IMR-90 (cell line): ENCODE data around the gene BCL11A. TPM values are rescaled to one million over a fixed set of nuclear protein-coding genes. Genes with fewer than 3 reads are reported as not detected.

Experiments
- ATAC-seq: fragments of 200-7000 bp; cut with Tn5 transposase; 2 replicates; pipeline ENCODE4 v1.9.1; 2020; ENCODE audit warnings: low read depth, mild to moderate bottlenecking, moderate library complexity
- BruUV-seq: library from RNA; stranded (reverse); fragments of 400-500 nt; replicated peaks from 2 replicates; lab custom pipeline; 2021; lab: Mats Ljungman, UMichigan
- CTCF ChIA-PET: fragments of 300-600 bp; formaldehyde crosslinking; extraction: SDS; loops from one replicate; lab custom pipeline; 2021; ENCODE audit warnings: antibody characterized with exemption; lab: Yijun Ruan, JAX
- POLR2A ChIA-PET: fragments of 300-600 bp; sonication (Branson Sonifier 250); formaldehyde crosslinking; loops from one replicate; lab custom pipeline; 2022; ENCODE audit warnings: antibody characterized with exemption; ENCODE audit not compliant: unreplicated experiment; lab: Charles Lee
- DNase-seq: peaks from one replicate; pipeline ENCODE4 v3.0.0; 2013
- H2AFZ ChIP-seq: replicated peaks from 2 replicates; pipeline ENCODE3; 2013; ENCODE audit warnings: low read length, mild to moderate bottlenecking; ENCODE audit not compliant: poor library complexity
- H2AK5ac ChIP-seq: 2 replicates; pipeline ENCODE4 v1.6.1; 2013; ENCODE audit warnings: low read depth, low read length, inconsistent platforms
- H2AK9ac ChIP-seq: replicated peaks from 2 replicates; pipeline ENCODE3; 2013; ENCODE audit warnings: mild to moderate bottlenecking, low read depth, low read length, moderate library complexity; ENCODE audit not compliant: poor library complexity
- H2BK120ac ChIP-seq: 2 replicates; pipeline ENCODE4 v1.6.1; 2013; ENCODE audit warnings: low read depth, low read length, inconsistent platforms
- H2BK15ac ChIP-seq: 3 replicates; pipeline ENCODE4 v1.6.1; 2013; ENCODE audit warnings: low read depth, low read length, inconsistent platforms
- H2BK20ac ChIP-seq: 2 replicates; pipeline ENCODE4 v1.6.1; 2013; ENCODE audit warnings: low read depth, mild to moderate bottlenecking, inconsistent platforms, low read length, moderate library complexity
- H2BK5ac ChIP-seq: 2 replicates; pipeline ENCODE4 v1.6.1; 2013; ENCODE audit warnings: mild to moderate bottlenecking, low read depth, low read length, inconsistent platforms; ENCODE audit not compliant: poor library complexity, severe bottlenecking
- H3K14ac ChIP-seq: replicated peaks from 2 replicates; pipeline ENCODE4 v1.6.1; 2013; ENCODE audit warnings: low read depth, low read length, inconsistent platforms
- H3K18ac ChIP-seq: 2 replicates; pipeline ENCODE4 v1.6.1; 2013; ENCODE audit warnings: low read depth, low read length, control low read depth
- H3K23ac ChIP-seq: 2 replicates; pipeline ENCODE4 v1.6.1; 2013; ENCODE audit warnings: low read depth, low read length, inconsistent platforms
- H3K27ac ChIP-seq: 2 replicates; pipeline ENCODE4 v1.5.1; 2013; ENCODE audit warnings: mild to moderate bottlenecking, control low read depth, low read length; ENCODE audit not compliant: insufficient read depth
- H3K27me3 ChIP-seq: 2 replicates; pipeline ENCODE4 v1.6.1; 2013; ENCODE audit warnings: low read length; ENCODE audit not compliant: control insufficient read depth, insufficient read depth
- H3K36me3 ChIP-seq: 2 replicates; pipeline ENCODE4 v1.6.1; 2013; ENCODE audit warnings: low read length, mixed read lengths; ENCODE audit not compliant: control insufficient read depth, insufficient read depth
- H3K4ac ChIP-seq: 2 replicates; pipeline ENCODE4 v1.6.1; 2013; ENCODE audit warnings: low read depth, low read length, inconsistent platforms
- H3K4me1 ChIP-seq: 2 replicates; pipeline ENCODE4 v1.6.1; 2013; ENCODE audit warnings: low read length, mixed read lengths; ENCODE audit not compliant: control insufficient read depth, insufficient read depth
- H3K4me2 ChIP-seq: 2 replicates; pipeline ENCODE4 v1.6.1; 2013; ENCODE audit warnings: low read depth, mild to moderate bottlenecking, control low read depth, low read length, moderate library complexity
- H3K4me3 ChIP-seq: 2 replicates; pipeline ENCODE4 v1.5.1; 2013; ENCODE audit warnings: low read depth, mild to moderate bottlenecking, control low read depth, low read length, moderate library complexity; ENCODE audit not compliant: insufficient read depth
- H3K56ac ChIP-seq: 2 replicates; pipeline ENCODE4 v1.6.1; 2013; ENCODE audit warnings: low read length, inconsistent platforms; ENCODE audit not compliant: insufficient read depth; ENCODE audit errors: extremely low read depth
- H3K79me1 ChIP-seq, 2 experiments: 2 replicates each; pipeline ENCODE4 v1.6.1; 2013; ENCODE audit warnings: low read length in 2 of 2, inconsistent platforms in 1 of 2, low read depth in 1 of 2
- H3K9ac ChIP-seq: 2 replicates; pipeline ENCODE4 v1.6.1; 2013; ENCODE audit warnings: low read depth, low read length, control low read depth
- H3K9me1 ChIP-seq: 2 replicates; pipeline ENCODE4 v1.6.1; 2013; ENCODE audit warnings: low read length, inconsistent platforms; ENCODE audit not compliant: insufficient read depth
- H3K9me3 ChIP-seq: 2 replicates; pipeline ENCODE4 v1.6.1; 2013; ENCODE audit warnings: low read length; ENCODE audit not compliant: control insufficient read depth, insufficient read depth
- H4K20me1 ChIP-seq: 2 replicates; pipeline ENCODE4 v1.6.1; 2013; ENCODE audit warnings: low read length, inconsistent platforms; ENCODE audit not compliant: insufficient read depth
- H4K5ac ChIP-seq: 2 replicates; pipeline ENCODE4 v1.6.1; 2013; ENCODE audit warnings: mild to moderate bottlenecking, low read depth, low read length, control low read depth
- H4K8ac ChIP-seq, 2 experiments: 2 replicates each; pipeline ENCODE4 v1.6.1; 2013; ENCODE audit warnings: low read depth in 2 of 2, low read length in 2 of 2, control low read depth in 1 of 2, inconsistent platforms in 1 of 2
- H4K91ac ChIP-seq: 2 replicates; pipeline ENCODE4 v1.6.1; 2013; ENCODE audit warnings: low read depth, low read length, inconsistent platforms; ENCODE audit not compliant: insufficient read depth
- POLR2A ChIP-seq: IDR thresholded peaks from 2 replicates; pipeline ENCODE4 v1.6.1; 2012; ENCODE audit warnings: mild to moderate bottlenecking, low read depth, low read length
- WGBS, 2 experiments: methylation state at CpG; one replicate each; pipeline versions ENCODE4 v1.1.5 to v1.1.7; 2013; ENCODE audit warnings: missing lambda C conversion rate in 2 of 2; ENCODE audit not compliant: insufficient read length in 1 of 2; ENCODE audit errors: extremely low coverage in 2 of 2; 5-methylcytosine and 5-hydroxymethylcytosine counted together
- dilution Hi-C: fragments of 300-500 bp; cut with HindIII; formaldehyde crosslinking; loops from one replicate; pipeline ENCODE4 v1.14.3; 2018; ENCODE audit warnings: low sequenced_read_pairs; ENCODE audit not compliant: unreplicated experiment
- in situ Hi-C: fragments of 300-500 bp; cut with MboI; formaldehyde crosslinking; loops from 3 replicates; pipeline ENCODE4 v1.14.3; 2019; ENCODE audit warnings: low sequenced_read_pairs, inconsistent platforms, mixed read lengths
- intact Hi-C: fragments of 100-400 bp; cut with micrococcal nuclease; formaldehyde crosslinking; loops from 2 replicates; pipeline ENCODE4 v1.10.0; 2022
- polyA plus RNA-seq, 3 experiments: library from polyadenylated mRNA; depleted of rRNA; stranded (reverse); fragments of >200 nt; gene quantifications; 2 replicates each; pipeline ENCODE4 v1.2.3, GENCODE V29; 2012; ENCODE audit warnings: low replicate concordance in 1 of 3
- total RNA-seq: library from RNA; depleted of rRNA; stranded (reverse); fragments of >200 nt; gene quantifications from 2 replicates; pipeline ENCODE4 v1.2.3, GENCODE V29; 2012

Gene BCL11A
- total and polyA plus RNA-seq, 2 of the 4 experiments (the other 2 are of a cell fraction), result 1.0 to 1.1 TPM

GRCh38 chr2:60489289-60489688, 64.2 kb downstream of the BCL11A start:
- Histone ChIP-seq H2BK5ac (no peak overlapping the region), H4K5ac (no peak overlapping the region), H2BK120ac (no peak overlapping the region), H4K8ac (no peak overlapping the region), H2AFZ (no peak overlapping the region), H3K4me1 (peaks cover 5% of the 10 kb centered on the region), H3K9ac (no peak overlapping the region), H3K9me1 (no peaks in the 10 kb centered on the region), H3K56ac (no peak overlapping the region), H3K36me3 (no peaks in the 10 kb centered on the region), H2AK5ac (no peak overlapping the region), H3K4me2 (no peak overlapping the region), H2BK20ac (no peak overlapping the region), H3K4me3 (no peak overlapping the region), H4K20me1 (no peaks in the 10 kb centered on the region; the same call in 1 of the 2 replicates), H3K79me1 (no peaks in the 10 kb centered on the region), H3K14ac (no peak overlapping the region), H4K91ac (no peak overlapping the region), H3K27me3 (no peaks in the 10 kb centered on the region; the same call in 1 of the 2 replicates), H3K9me3 (no peaks in the 10 kb centered on the region), H2AK9ac (no peak overlapping the region), H3K23ac (no peak overlapping the region), H3K18ac (no peak overlapping the region), H2BK15ac (no peak overlapping the region), H3K27ac (no peak overlapping the region), H3K4ac (no peak overlapping the region)
- TF ChIP-seq POLR2A, result no peak
- ChIA-PET CTCF (no interaction called here), POLR2A (no interaction called here)
- intact Hi-C loops, result no loop called here
- no peak for ATAC-seq
- DNase-seq, result no peak
- dilution Hi-C loops, result no loop called here
- 100% methylated on average over 1 of the region's 4 CpGs; no CpG with 5 or more reads in 1 of the 2 experiments for WGBS, 2 experiments
- no TSS peak for BruUV-seq
- in situ Hi-C loops, result no loop called here
